Endothelial cell of umbilical vein (primary cell): Measurements from ENCODE around the gene CCNF. TPM values are rescaled to one million over a fixed set of nuclear protein-coding genes. Genes with fewer than 3 reads are reported as not detected.

Source experiments
- BruUV-seq: library from RNA; stranded (reverse); fragments of 400-500 nt; replicated peaks from 2 replicates; lab custom pipeline; 2021; lab: Mats Ljungman, UMichigan
- CTCF ChIA-PET: fragments of 300-600, 350-600 bp; sonication (Branson Sonifier 250); formaldehyde crosslinking; loops from one replicate; lab custom pipeline; 2021; ENCODE audit warnings: antibody characterized with exemption, inconsistent platforms; lab: Charles Lee
- POLR2A ChIA-PET: fragments of 300-600, 350-600 bp; sonication (Branson Sonifier 250); formaldehyde crosslinking; loops from one replicate; lab custom pipeline; 2021; ENCODE audit warnings: antibody characterized with exemption, inconsistent platforms; lab: Charles Lee
- DNase-seq: peaks from one replicate; pipeline ENCODE4 v3.0.0-alpha.2; 2011; ENCODE audit warnings: low read depth, low spot score
- FAIRE-seq: peaks from 2 replicates; lab custom pipeline; 2011; peaks lifted over from hg19 to GRCh38; lab: Jason Lieb, UNC
- H2AFZ ChIP-seq: 2 replicates; pipeline ENCODE4 v1.6.0; 2012; ENCODE audit warnings: low read depth, low read length, control low read depth, inconsistent platforms
- H3K27ac ChIP-seq: 2 replicates; pipeline ENCODE4 v1.5.1; 2011; ENCODE audit warnings: low read depth, mild to moderate bottlenecking, control low read depth, low read length, moderate library complexity; ENCODE audit not compliant: insufficient read depth
- H3K27me3 ChIP-seq, 2 experiments: 2 replicates each; pipeline versions ENCODE4 v1.6.0 to v1.6.1; 2011; ENCODE audit warnings: low read length in 2 of 2, mixed read lengths in 1 of 2; ENCODE audit not compliant: control insufficient read depth in 2 of 2, insufficient read depth in 2 of 2
- H3K36me3 ChIP-seq, 2 experiments: 2 replicates in 1 of 2; 3 replicates in 1 of 2; pipeline ENCODE4 v1.5.1; 2011; ENCODE audit warnings: low read length in 2 of 2, mild to moderate bottlenecking in 1 of 2, moderate library complexity in 1 of 2; ENCODE audit not compliant: control insufficient read depth in 2 of 2, insufficient read depth in 2 of 2; ENCODE audit errors: extremely low read depth in 1 of 2
- H3K4me1 ChIP-seq: 3 replicates; pipeline ENCODE4 v1.5.1; 2011; ENCODE audit warnings: mild to moderate bottlenecking, low read length; ENCODE audit not compliant: control insufficient read depth, insufficient read depth; ENCODE audit errors: extremely low read depth
- H3K4me2 ChIP-seq: 2 replicates; pipeline ENCODE4 v1.6.1; 2011; ENCODE audit warnings: low read length, control low read depth, mixed read lengths; ENCODE audit not compliant: insufficient read depth
- H3K4me3 ChIP-seq, 3 experiments: fragments of 200-600 bp in 1 of 3; sonication (generic), shearing (Covaris generic) in 1 of 3; replicated peaks in 1 of 3; 2 replicates each; pipeline ENCODE4 v1.5.1; 2011 to 2016; ENCODE audit warnings: control low read depth in 3 of 3, low read length in 3 of 3, mild to moderate bottlenecking in 2 of 3, inconsistent platforms in 1 of 3, low read depth in 1 of 3, moderate library complexity in 1 of 3; ENCODE audit not compliant: insufficient read depth in 1 of 3
- H3K79me2 ChIP-seq: 2 replicates; pipeline ENCODE4 v1.6.0; 2012; ENCODE audit warnings: low read length, inconsistent platforms; ENCODE audit not compliant: control insufficient read depth, insufficient read depth
- H3K9ac ChIP-seq: replicated peaks from 2 replicates; pipeline ENCODE3; 2011; ENCODE audit warnings: low read length, control low read depth; ENCODE audit not compliant: insufficient read depth; ENCODE audit errors: extremely low read depth
- H3K9me1 ChIP-seq: replicated peaks from 3 replicates; pipeline ENCODE4 v1.6.0; 2011; ENCODE audit warnings: mild to moderate bottlenecking, low read length; ENCODE audit not compliant: control insufficient read depth, insufficient read depth; ENCODE audit errors: extremely low read depth
- H3K9me3 ChIP-seq: replicated peaks from 2 replicates; pipeline ENCODE4 v1.5.1; 2012; ENCODE audit warnings: low read length, inconsistent platforms; ENCODE audit not compliant: control insufficient read depth, insufficient read depth
- H4K20me1 ChIP-seq: replicated peaks from 2 replicates; pipeline ENCODE3; 2011; ENCODE audit warnings: mild to moderate bottlenecking, low read length; ENCODE audit not compliant: control insufficient read depth, insufficient read depth; ENCODE audit errors: extremely low read depth
- CTCF ChIP-seq, 2 donors: IDR thresholded peaks; 1 replicate in 1 of 2; 2 replicates in 1 of 2; pipeline ENCODE4 v1.5.1; 2011; ENCODE audit warnings: low read length in 2 of 2, mild to moderate bottlenecking in 2 of 2, moderate library complexity in 2 of 2, control low read depth in 1 of 2, inconsistent platforms in 1 of 2, low read depth in 1 of 2; ENCODE audit not compliant: insufficient read depth in 1 of 2; ENCODE audit errors: extremely low read depth in 1 of 2
- EZH2 ChIP-seq: IDR thresholded peaks from 2 replicates; pipeline ENCODE4 v1.6.1; 2012; ENCODE audit warnings: borderline replicate concordance, low read depth, mild to moderate bottlenecking, moderate library complexity, low read length, inconsistent platforms; ENCODE audit not compliant: severe bottlenecking
- FOS ChIP-seq: IDR thresholded peaks from 2 replicates; pipeline ENCODE4 v1.6.1; 2011; ENCODE audit warnings: mild to moderate bottlenecking, low read length, moderate library complexity, borderline replicate concordance; ENCODE audit not compliant: insufficient read depth
- GATA2 ChIP-seq: IDR thresholded peaks from 2 replicates; pipeline ENCODE4 v1.7.0; 2011; ENCODE audit warnings: low read depth, mild to moderate bottlenecking, moderate library complexity, mixed read lengths, low read length; ENCODE audit not compliant: insufficient read length, insufficient read depth
- JUN ChIP-seq: IDR thresholded peaks from 2 replicates; pipeline ENCODE4 v1.6.1; 2011; ENCODE audit warnings: borderline replicate concordance, low read depth; ENCODE audit not compliant: insufficient read length, insufficient read depth
- MAX ChIP-seq: IDR thresholded peaks from 2 replicates; pipeline ENCODE4 v1.6.1; 2011; ENCODE audit not compliant: insufficient read depth, insufficient read length
- MYC ChIP-seq: IDR thresholded peaks from one replicate; pipeline ENCODE4 v1.6.1; 2011; ENCODE audit warnings: mild to moderate bottlenecking, low read depth, low read length
- POLR2A ChIP-seq: IDR thresholded peaks from 2 replicates; pipeline ENCODE4 v1.6.1; 2012; ENCODE audit warnings: low read depth, mild to moderate bottlenecking, control low read depth, low read length
- POLR2AphosphoS5 ChIP-seq: IDR thresholded peaks from 2 replicates; pipeline ENCODE4 v1.6.1; 2012; ENCODE audit warnings: low read depth, mild to moderate bottlenecking, control low read depth, low read length, moderate library complexity; ENCODE audit not compliant: insufficient read depth
- dilution Hi-C: fragments of 300-500 bp; cut with MboI; formaldehyde crosslinking; loops from one replicate; pipeline ENCODE4 v1.15.0; 2019; ENCODE audit warnings: low sequenced_read_pairs; ENCODE audit not compliant: extremely low pct_ligation_motif_present
- intact Hi-C: fragments of 100-400 bp; cut with micrococcal nuclease; formaldehyde crosslinking; loops from one replicate; pipeline ENCODE4 v1.10.0; 2022
- polyA plus RNA-seq, 4 experiments: library from polyadenylated mRNA; depleted of rRNA in 3 of 4; stranded (reverse) in 3 of 4; unstranded in 1 of 4; fragments of >200 nt; gene quantifications; 2 replicates each; pipeline versions ENCODE4 v1.2.1 to v1.2.3, GENCODE V29; 2011 to 2012; ENCODE audit warnings: missing spikeins in 1 of 4
- total RNA-seq: library from RNA; stranded (reverse); gene quantifications from 2 replicates; pipeline ENCODE4 v1.2.3, GENCODE V29; 2021

The CCNF gene
- total and polyA plus RNA-seq, 2 donors (not counting 3 experiments of a cell fraction or from before 2014, with no cell fraction given): 13.9 to 48.9 TPM

GRCh38 chr16:2451851-2452320, 22.6 kb downstream of the CCNF start:
- Histone ChIP-seq H3K9me1 (no peaks in the 10 kb centered on the region), H3K27ac (no peak overlapping the region), H4K20me1 (no peaks in the 10 kb centered on the region), H3K9me3 (no peaks in the 10 kb centered on the region), H3K4me3 (no peak overlapping the region), H3K4me1 (no peaks in the 10 kb centered on the region), H3K27me3 (no peaks in the 10 kb centered on the region), H2AFZ (no peak overlapping the region), H3K36me3 (peaks cover 24 to 41% of the 10 kb centered on the region in 2 experiments), H3K9ac (no peak overlapping the region), H3K4me2 (no peak overlapping the region), H3K79me2 (peaks cover 1% of the 10 kb centered on the region)
- no peak for FAIRE-seq
- no TSS peak for BruUV-seq
- dilution Hi-C loops (no loop called here), intact Hi-C loops (no loop called here)
- no peak for DNase-seq
- TF ChIP-seq JUN (no peak), FOS (no peak), POLR2AphosphoS5 (no peak), CTCF (IDR thresholded peaks at IDR 0.05; ENCODE audit: extremely low read depth in 1 of 2, insufficient read depth in 1 of 2, low read depth in 1 of 2, low read length in 2 of 2) (no peak), EZH2 (no peak), MYC (no peak), MAX (no peak), GATA2 (no peak), POLR2A (no peak)
- ChIA-PET POLR2A (no interaction called here), CTCF (interaction anchor here (1.7 kb wide), 1 partner anchor 49 kb away, joined by 6 read pairs; no protein-coding TSS in a partner anchor)
